Naive B cell (primary cell): ENCODE results near the gene SRPRA. TPM values are rescaled to one million over a fixed set of nuclear protein-coding genes. Genes with fewer than 3 reads are reported as not detected.

Experiments used
- polyA plus RNA-seq, 6 donors: library from polyadenylated mRNA; unstranded; fragments of 300-500 nt; fragmentation: Illumina TruSeq; gene quantifications; one replicate each; pipeline ENCODE4 v1.2.3, GENCODE V29; 2021; ENCODE audit warnings: low read depth in 6 of 6

The SRPRA gene
- polyA plus RNA-seq, 6 donors from 2014 or later: 55.5 to 102 (median 80.5) TPM

Other genes with a start within 250 kb of the SRPRA start
- gene CDON, start 206.0 kb downstream of the SRPRA start, polyA plus RNA-seq: not detected
- 10 to 100 TPM; 15.5 to 21.1 (median 18.3) TPM for gene RPUSD4, start 57.2 kb downstream of the SRPRA start, polyA plus RNA-seq
- 10 to 100 TPM in 5 of 6 donors, 1 to 10 TPM in 1; 9.7 to 15.2 (median 11.8) TPM for gene FAM118B, start 57.1 kb downstream of the SRPRA start, polyA plus RNA-seq
- gene FOXRED1, start 259 bp upstream of the SRPRA start, polyA plus RNA-seq: 10 to 100 TPM; 15.8 to 39.0 (median 19.8) TPM
- 10 to 100 TPM in 3 of 6 donors, 1 to 10 TPM in 3; 4.9 to 11.2 (median 9.9) TPM for gene TIRAP, start 14.2 kb upstream of the SRPRA start, polyA plus RNA-seq
- 10 to 100 TPM; 28.4 to 49.1 (median 39.5) TPM for gene DCPS, start 35.2 kb upstream of the SRPRA start, polyA plus RNA-seq
- 1 to 10 TPM in 2 of 6 donors, under 1 TPM in 1, not detected in 3; 0.32 to 1.3 (median 1.2) TPM for gene ST3GAL4, start 86.8 kb upstream of the SRPRA start, polyA plus RNA-seq